Endodermal cell (in vitro differentiated cells): Measurements from ENCODE around the gene DUT. TPM values are rescaled to one million over a fixed set of nuclear protein-coding genes. Genes with fewer than 3 reads are reported as not detected.

Experiments used
- DNase-seq: peaks from one replicate; pipeline ENCODE4 v3.0.0-alpha.2; 2017
- H3K27ac ChIP-seq: 2 replicates; pipeline ENCODE4 v1.5.1; 2013; ENCODE audit warnings: mild to moderate bottlenecking, low read depth, low read length, moderate library complexity
- H3K27me3 ChIP-seq: 2 replicates; pipeline ENCODE4 v1.6.1; 2013; ENCODE audit warnings: mild to moderate bottlenecking, low read length, moderate library complexity; ENCODE audit not compliant: insufficient read depth, control insufficient read depth, poor library complexity, severe bottlenecking
- H3K36me3 ChIP-seq: 2 replicates; pipeline ENCODE4 v1.7.0; 2013; ENCODE audit warnings: mild to moderate bottlenecking, low read length, moderate library complexity; ENCODE audit not compliant: control insufficient read depth, insufficient read depth
- H3K4me1 ChIP-seq: one replicate; pipeline ENCODE4 v1.7.0; 2013; ENCODE audit warnings: low read length; ENCODE audit not compliant: control insufficient read depth, insufficient read depth
- H3K4me3 ChIP-seq: 2 replicates; pipeline ENCODE4 v1.5.1; 2013; ENCODE audit warnings: mild to moderate bottlenecking, low read length, moderate library complexity
- H3K9ac ChIP-seq: 2 replicates; pipeline ENCODE4 v1.6.1; 2013; ENCODE audit warnings: mild to moderate bottlenecking, low read length, moderate library complexity; ENCODE audit not compliant: poor library complexity, severe bottlenecking; ENCODE audit errors: extremely low read depth
- H3K9me3 ChIP-seq: 2 replicates; pipeline ENCODE4 v1.6.1; 2013; ENCODE audit warnings: mild to moderate bottlenecking, low read length, moderate library complexity; ENCODE audit not compliant: control insufficient read depth
- H3K27ac Mint-ChIP-seq: 2 replicates; pipeline ENCODE4 v1.8.0; 2020; ENCODE audit warnings: mixed read lengths
- H3K27me3 Mint-ChIP-seq: 2 replicates; pipeline ENCODE4 v1.8.0; 2021; ENCODE audit warnings: mild to moderate bottlenecking, mixed read lengths; ENCODE audit not compliant: insufficient read depth
- H3K36me3 Mint-ChIP-seq: 2 replicates; pipeline ENCODE4 v1.8.0; 2020; ENCODE audit warnings: low read depth, mixed read lengths
- H3K4me1 Mint-ChIP-seq: 2 replicates; pipeline ENCODE4 v1.8.0; 2020; ENCODE audit warnings: mixed read lengths
- H3K4me3 Mint-ChIP-seq: 2 replicates; pipeline ENCODE4 v1.8.0; 2020; ENCODE audit warnings: mild to moderate bottlenecking, moderate library complexity, mixed read lengths
- H3K9me3 Mint-ChIP-seq: 2 replicates; pipeline ENCODE4 v1.8.0; 2020; ENCODE audit warnings: mild to moderate bottlenecking, mixed read lengths
- WGBS, 2 experiments: methylation state at CpG; one replicate each; pipeline versions ENCODE4 v1.1.5 to v1.1.7; 2013; ENCODE audit warnings: missing lambda C conversion rate in 2 of 2, mixed read lengths in 1 of 2; ENCODE audit not compliant: insufficient coverage in 1 of 2, insufficient read length in 1 of 2; 5-methylcytosine and 5-hydroxymethylcytosine counted together
- total RNA-seq, 2 donors: library from RNA; stranded (reverse); fragmentation: NEBNext Ultra II Directional in 1 of 2; extraction: Animal tissue kit (Norgen Biotek cat#: 25700) in 1 of 2; gene quantifications; 2 replicates in 1 of 2; 3 replicates in 1 of 2; pipeline ENCODE4 v1.2.1, GENCODE V29; 2021
- TF ChIP-seq, protein P1 (sequence below): fragments of 200-600 bp; sonication (generic); conservative IDR thresholded peaks from 2 replicates; pipeline ENCODE4 v1.5.0; 2021; ENCODE audit warnings: antibody characterized with exemption, mild to moderate bottlenecking

The DUT gene
- total RNA-seq, 2 donors from 2014 or later, result 70.9 to 74.2 TPM

DNA sequence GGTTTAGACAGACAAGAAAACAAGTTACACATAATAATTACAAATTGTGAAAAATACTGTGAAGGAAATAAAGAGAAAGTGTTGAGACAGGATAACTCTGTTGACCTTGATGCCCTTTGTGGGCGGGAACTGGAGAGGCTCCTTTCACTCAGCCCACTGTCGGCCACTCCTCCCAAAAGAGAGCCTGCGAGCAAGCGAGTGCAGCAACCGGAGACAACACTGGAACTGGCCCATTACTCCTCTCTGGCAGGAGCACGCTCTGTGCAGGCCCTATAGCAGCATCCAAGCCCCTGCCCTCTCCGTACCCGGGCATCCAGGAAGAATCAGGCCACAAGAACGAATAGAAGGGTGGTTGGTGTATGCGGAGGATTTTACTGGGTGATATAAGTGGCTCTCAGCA is 16.2 kb upstream of the DUT start:
- Histone ChIP-seq H3K9me3 (no peaks in the 10 kb centered on the region), H3K4me1 (no peaks in the 10 kb centered on the region), H3K27ac (no peak overlapping the region), H3K4me3 (no peak overlapping the region), H3K27me3 (no peaks in the 10 kb centered on the region), H3K9ac (no peak overlapping the region), H3K36me3 (no peaks in the 10 kb centered on the region)
- TF ChIP-seq, protein P1, sequence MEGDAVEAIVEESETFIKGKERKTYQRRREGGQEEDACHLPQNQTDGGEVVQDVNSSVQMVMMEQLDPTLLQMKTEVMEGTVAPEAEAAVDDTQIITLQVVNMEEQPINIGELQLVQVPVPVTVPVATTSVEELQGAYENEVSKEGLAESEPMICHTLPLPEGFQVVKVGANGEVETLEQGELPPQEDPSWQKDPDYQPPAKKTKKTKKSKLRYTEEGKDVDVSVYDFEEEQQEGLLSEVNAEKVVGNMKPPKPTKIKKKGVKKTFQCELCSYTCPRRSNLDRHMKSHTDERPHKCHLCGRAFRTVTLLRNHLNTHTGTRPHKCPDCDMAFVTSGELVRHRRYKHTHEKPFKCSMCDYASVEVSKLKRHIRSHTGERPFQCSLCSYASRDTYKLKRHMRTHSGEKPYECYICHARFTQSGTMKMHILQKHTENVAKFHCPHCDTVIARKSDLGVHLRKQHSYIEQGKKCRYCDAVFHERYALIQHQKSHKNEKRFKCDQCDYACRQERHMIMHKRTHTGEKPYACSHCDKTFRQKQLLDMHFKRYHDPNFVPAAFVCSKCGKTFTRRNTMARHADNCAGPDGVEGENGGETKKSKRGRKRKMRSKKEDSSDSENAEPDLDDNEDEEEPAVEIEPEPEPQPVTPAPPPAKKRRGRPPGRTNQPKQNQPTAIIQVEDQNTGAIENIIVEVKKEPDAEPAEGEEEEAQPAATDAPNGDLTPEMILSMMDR, result no peak
- no peaks in the 10 kb centered on the region for H3K36me3 Mint-ChIP-seq
- peaks cover 11% of the 10 kb centered on the region for H3K9me3 Mint-ChIP-seq
- no peak overlapping the region for H3K27ac Mint-ChIP-seq
- no peaks in the 10 kb centered on the region for H3K4me1 Mint-ChIP-seq
- H3K27me3 Mint-ChIP-seq, result peaks cover 10% of the 10 kb centered on the region
- no peak for DNase-seq
- whole genome bisulfite sequencing, 2 experiments, result 86 to 95% methylated on average over 4 to 10 of the region's 10 CpGs
- H3K4me3 Mint-ChIP-seq, result no peak overlapping the region

DNA sequence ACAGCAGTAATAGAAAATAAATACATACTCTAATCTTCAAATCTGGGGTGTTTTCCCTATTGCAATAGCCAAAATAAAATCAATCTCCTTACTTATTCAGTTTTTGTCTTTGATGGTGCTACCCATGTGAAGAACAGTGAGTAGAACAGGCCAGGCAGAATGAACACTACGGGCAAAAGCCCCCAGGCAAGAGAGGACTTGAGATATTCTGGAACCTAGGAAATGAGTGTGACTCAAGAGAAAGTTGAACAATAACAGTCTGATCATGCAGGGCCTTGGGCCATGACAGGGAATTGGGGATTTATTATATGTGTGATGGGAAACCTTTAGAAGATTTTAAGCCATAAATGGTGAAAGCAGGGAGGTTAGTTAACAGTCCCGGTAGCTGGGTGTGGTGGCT is 14.0 kb upstream of the DUT start:
- no peak overlapping the region for H3K4me3 ChIP-seq
- H3K9ac ChIP-seq, result no peak overlapping the region
- no peaks in the 10 kb centered on the region for H3K4me1 ChIP-seq
- H3K36me3 Mint-ChIP-seq, result no peaks in the 10 kb centered on the region
- no peak overlapping the region for H3K4me3 Mint-ChIP-seq
- no peaks in the 10 kb centered on the region for H3K4me1 Mint-ChIP-seq
- TF ChIP-seq, protein P1, result no peak
- no peaks in the 10 kb centered on the region for H3K36me3 ChIP-seq
- peaks cover 11% of the 10 kb centered on the region for H3K9me3 Mint-ChIP-seq
- H3K27me3 ChIP-seq, result no peaks in the 10 kb centered on the region
- no peak overlapping the region for H3K27ac ChIP-seq
- 92 to 100% methylated on average over 2 of the region's 2 CpGs for WGBS, 2 experiments
- no peaks in the 10 kb centered on the region for H3K9me3 ChIP-seq
- H3K27me3 Mint-ChIP-seq, result peaks cover 12% of the 10 kb centered on the region
- H3K27ac Mint-ChIP-seq, result no peak overlapping the region
- no peak for DNase-seq

DNA sequence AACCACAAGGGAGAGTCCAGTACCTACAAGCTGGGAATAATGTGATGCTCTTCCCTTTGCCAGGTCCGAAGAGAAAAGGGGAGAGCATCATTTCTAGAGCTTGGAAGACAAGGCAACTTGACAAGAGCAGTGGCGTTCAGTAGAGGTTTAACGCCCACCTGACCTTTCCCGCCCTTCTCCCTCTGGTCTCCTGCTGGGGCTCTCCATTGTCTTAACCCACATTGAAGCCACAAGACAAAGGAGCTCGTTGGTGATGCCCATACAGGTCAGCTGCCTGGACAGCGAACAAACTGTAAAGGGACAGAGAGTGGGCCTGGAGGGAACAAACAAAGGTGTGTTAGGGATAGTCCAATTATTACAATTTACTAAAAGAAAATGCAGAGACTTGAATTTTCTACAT is 13.1 kb upstream of the DUT start:
- WGBS, 2 experiments, result 52 to 66% methylated on average over 3 to 5 of the region's 6 CpGs
- Histone ChIP-seq H3K27me3 (no peaks in the 10 kb centered on the region), H3K9ac (no peak overlapping the region), H3K4me1 (no peaks in the 10 kb centered on the region), H3K4me3 (no peak overlapping the region), H3K9me3 (no peaks in the 10 kb centered on the region), H3K27ac (no peak overlapping the region), H3K36me3 (no peaks in the 10 kb centered on the region)
- H3K27ac Mint-ChIP-seq, result no peak overlapping the region
- no peaks in the 10 kb centered on the region for H3K36me3 Mint-ChIP-seq
- peaks cover 12% of the 10 kb centered on the region for H3K27me3 Mint-ChIP-seq
- peak; percentile 77 for DNase-seq
- H3K4me1 Mint-ChIP-seq, result peaks cover 6% of the 10 kb centered on the region
- no peak overlapping the region for H3K4me3 Mint-ChIP-seq
- TF ChIP-seq, protein P1, result no peak
- peaks cover 11% of the 10 kb centered on the region for H3K9me3 Mint-ChIP-seq
